Measurements from ENCODE around the gene DOCK1. TPM values are rescaled to one million over a fixed set of nuclear protein-coding genes. Genes with fewer than 3 reads are reported as not detected.

DOCK1 gene
- total RNA-seq, 2 experiments from 2014 or later, result 0.13 TPM; not detected in 1

GRCh38 chr10:126921974-126922525 is 16.8 kb downstream of the DOCK1 start:
- H3K27ac Mint-ChIP-seq, result no peak overlapping the region
- H3K27me3 Mint-ChIP-seq, result no peaks in the 10 kb centered on the region
- no peak overlapping the region for H3K4me3 Mint-ChIP-seq
- no peaks in the 10 kb centered on the region for H3K36me3 Mint-ChIP-seq (ENCODE audit: low read depth)
- H3K9me3 Mint-ChIP-seq, result peaks cover 20% of the 10 kb centered on the region
- ChIA-PET POLR2A (no interaction called here), CTCF (no interaction called here)
- no peak for DNase-seq
- H3K4me1 Mint-ChIP-seq, result no peaks in the 10 kb centered on the region

- ChIA-PET POLR2A (no interaction called here), CTCF (no interaction called here)
- Mint-ChIP-seq H3K27me3 (no peaks in the 10 kb centered on the region), H3K4me1 (no peaks in the 10 kb centered on the region), H3K9me3 (peaks cover 18% of the 10 kb centered on the region), H3K4me3 (no peak overlapping the region), H3K36me3 (ENCODE audit: low read depth) (no peaks in the 10 kb centered on the region), H3K27ac (no peak overlapping the region)
- DNase-seq, result no peak
These were observed 19.1 kb downstream of the DOCK1 start for GRCh38 chr10:126924180-126924914.

- CTCF ChIA-PET, result no interaction called here
- H3K27me3 Mint-ChIP-seq, result no peaks in the 10 kb centered on the region
These were observed 19.7 kb downstream of the DOCK1 start for GRCh38 chr10:126924915-126925300.

GRCh38 chr10:126926568-126926967 is 21.3 kb downstream of the DOCK1 start:
- Mint-ChIP-seq H3K4me3 (no peak overlapping the region), H3K9me3 (peaks cover 19% of the 10 kb centered on the region), H3K27ac (no peak overlapping the region), H3K4me1 (no peaks in the 10 kb centered on the region), H3K27me3 (no peaks in the 10 kb centered on the region), H3K36me3 (ENCODE audit: low read depth) (no peaks in the 10 kb centered on the region)
- CTCF ChIA-PET, result no interaction called here
- DNase-seq, result no peak
- POLR2A ChIA-PET, result no interaction called here

More at GRCh38 chr10:126924915-126925300, 19.7 kb downstream of the DOCK1 start:
- POLR2A ChIA-PET, result no interaction called here
- DNase-seq, result no peak
- no peaks in the 10 kb centered on the region for H3K36me3 Mint-ChIP-seq (ENCODE audit: low read depth)
- no peak overlapping the region for H3K27ac Mint-ChIP-seq
- no peak overlapping the region for H3K4me3 Mint-ChIP-seq
- peaks cover 20% of the 10 kb centered on the region for H3K9me3 Mint-ChIP-seq
- H3K4me1 Mint-ChIP-seq, result no peaks in the 10 kb centered on the region

- ChIA-PET POLR2A (no interaction called here), CTCF (no interaction called here)
- Mint-ChIP-seq H3K9me3 (peaks cover 16% of the 10 kb centered on the region), H3K36me3 (ENCODE audit: low read depth) (no peaks in the 10 kb centered on the region), H3K4me1 (no peaks in the 10 kb centered on the region), H3K27ac (no peak overlapping the region), H3K27me3 (no peaks in the 10 kb centered on the region), H3K4me3 (no peak overlapping the region)
- DNase-seq, result no peak
These were observed 22.6 kb downstream of the DOCK1 start for GRCh38 chr10:126927799-126928198.

GRCh38 chr10:126928274-126928673 is 23.0 kb downstream of the DOCK1 start:
- no peak overlapping the region for H3K27ac Mint-ChIP-seq
- ChIA-PET POLR2A (no interaction called here), CTCF (no interaction called here)
- H3K9me3 Mint-ChIP-seq, result peaks cover 19% of the 10 kb centered on the region
- H3K4me1 Mint-ChIP-seq, result no peaks in the 10 kb centered on the region
- H3K36me3 Mint-ChIP-seq (ENCODE audit: low read depth), result no peaks in the 10 kb centered on the region
- no peak for DNase-seq
- H3K4me3 Mint-ChIP-seq, result no peak overlapping the region
- no peaks in the 10 kb centered on the region for H3K27me3 Mint-ChIP-seq

GRCh38 chr10:126929391-126929790 is 24.2 kb downstream of the DOCK1 start:
- ChIA-PET POLR2A (no interaction called here), CTCF (no interaction called here)
- H3K4me3 Mint-ChIP-seq, result no peak overlapping the region
- no peak for DNase-seq
- H3K27me3 Mint-ChIP-seq, result no peaks in the 10 kb centered on the region
- peaks cover 24% of the 10 kb centered on the region for H3K9me3 Mint-ChIP-seq
- no peak overlapping the region for H3K27ac Mint-ChIP-seq
- no peaks in the 10 kb centered on the region for H3K36me3 Mint-ChIP-seq (ENCODE audit: low read depth)
- H3K4me1 Mint-ChIP-seq, result no peaks in the 10 kb centered on the region

- Mint-ChIP-seq H3K27me3 (no peaks in the 10 kb centered on the region), H3K4me1 (no peaks in the 10 kb centered on the region), H3K9me3 (peaks cover 24% of the 10 kb centered on the region), H3K27ac (no peak overlapping the region), H3K4me3 (no peak overlapping the region), H3K36me3 (ENCODE audit: low read depth) (no peaks in the 10 kb centered on the region)
- DNase-seq, result no peak
- ChIA-PET CTCF (no interaction called here), POLR2A (no interaction called here)
These were observed 25.1 kb downstream of the DOCK1 start for GRCh38 chr10:126930131-126930882.

- H3K9me3 Mint-ChIP-seq, result peaks cover 26% of the 10 kb centered on the region
- no peaks in the 10 kb centered on the region for H3K4me1 Mint-ChIP-seq
- no peaks in the 10 kb centered on the region for H3K27me3 Mint-ChIP-seq
- no peak overlapping the region for H3K4me3 Mint-ChIP-seq
- POLR2A ChIA-PET, result no interaction called here
- CTCF ChIA-PET, result no interaction called here
- DNase-seq, result no peak
- no peak overlapping the region for H3K27ac Mint-ChIP-seq
- no peaks in the 10 kb centered on the region for H3K36me3 Mint-ChIP-seq (ENCODE audit: low read depth)
These were observed 25.8 kb downstream of the DOCK1 start for GRCh38 chr10:126930883-126931503.

GRCh38 chr10:126931544-126931943 is 26.3 kb downstream of the DOCK1 start:
- Mint-ChIP-seq H3K36me3 (ENCODE audit: low read depth) (no peaks in the 10 kb centered on the region), H3K9me3 (peaks cover 23% of the 10 kb centered on the region), H3K4me1 (no peaks in the 10 kb centered on the region), H3K27ac (no peak overlapping the region), H3K4me3 (no peak overlapping the region), H3K27me3 (no peaks in the 10 kb centered on the region)
- DNase-seq, result no peak
- ChIA-PET POLR2A (no interaction called here), CTCF (no interaction called here)

- Mint-ChIP-seq H3K27me3 (no peaks in the 10 kb centered on the region), H3K4me1 (no peaks in the 10 kb centered on the region), H3K9me3 (peaks cover 23% of the 10 kb centered on the region), H3K27ac (no peak overlapping the region), H3K4me3 (no peak overlapping the region), H3K36me3 (ENCODE audit: low read depth) (no peaks in the 10 kb centered on the region)
- DNase-seq, result no peak
- ChIA-PET POLR2A (no interaction called here), CTCF (no interaction called here)
These were observed 27.3 kb downstream of the DOCK1 start for GRCh38 chr10:126932516-126932915.

- no peaks in the 10 kb centered on the region for H3K4me1 Mint-ChIP-seq
- CTCF ChIA-PET, result no interaction called here
- peaks cover 23% of the 10 kb centered on the region for H3K9me3 Mint-ChIP-seq
- H3K36me3 Mint-ChIP-seq (ENCODE audit: low read depth), result no peaks in the 10 kb centered on the region
- POLR2A ChIA-PET, result no interaction called here
- no peak overlapping the region for H3K4me3 Mint-ChIP-seq
- no peak for DNase-seq
- H3K27me3 Mint-ChIP-seq, result no peaks in the 10 kb centered on the region
- no peak overlapping the region for H3K27ac Mint-ChIP-seq
These were observed 27.9 kb downstream of the DOCK1 start for GRCh38 chr10:126933116-126933515.

- ChIA-PET CTCF (no interaction called here), POLR2A (no interaction called here)
- no peak overlapping the region for H3K27ac Mint-ChIP-seq
- no peaks in the 10 kb centered on the region for H3K36me3 Mint-ChIP-seq (ENCODE audit: low read depth)
- no peak overlapping the region for H3K4me3 Mint-ChIP-seq
- DNase-seq, result no peak
- no peaks in the 10 kb centered on the region for H3K4me1 Mint-ChIP-seq
- H3K27me3 Mint-ChIP-seq, result no peaks in the 10 kb centered on the region
- H3K9me3 Mint-ChIP-seq, result peaks cover 25% of the 10 kb centered on the region
These were observed 30.2 kb downstream of the DOCK1 start for GRCh38 chr10:126935263-126935946.
